ENCODE data around the gene ROBO1. TPM values are rescaled to one million over a fixed set of nuclear protein-coding genes. Genes with fewer than 3 reads are reported as not detected.

ROBO1 gene
- total RNA-seq, 1 donor from 2014 or later: 71.7 TPM

DNA sequence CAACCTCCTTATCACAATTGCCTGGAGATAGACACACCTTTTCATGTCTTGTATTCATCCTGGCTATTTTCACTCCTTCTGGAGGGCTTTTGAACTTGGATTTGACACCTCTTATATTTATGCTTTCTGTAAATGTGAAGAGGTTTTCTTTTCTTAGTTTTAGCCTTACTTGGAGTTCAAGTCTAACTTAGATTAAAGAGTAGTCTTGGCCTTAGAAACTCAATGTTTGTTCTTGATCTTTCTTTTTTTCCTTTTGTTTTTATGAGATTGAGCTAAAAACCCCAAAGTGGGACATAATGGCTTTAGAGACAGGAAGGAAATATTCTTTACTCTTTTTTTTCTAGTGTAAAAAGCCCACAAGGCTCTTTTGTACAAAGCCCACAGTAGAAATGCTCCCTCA lies 1054.9 kb downstream of the ROBO1 start:
- DNase-seq (ENCODE audit: low read depth) (no peak), FAIRE-seq (no peak)
- no peak overlapping the region for H3K4me3 Mint-ChIP-seq (ENCODE audit: unreplicated experiment)
- H3K4me3 ChIP-seq (ENCODE audit: insufficient read depth, low read depth, low read length): no peak overlapping the region
- no peak overlapping the region for H2AFZ ChIP-seq (ENCODE audit: low read depth, low read length)
- peaks cover 9% of the 10 kb centered on the region for H3K36me3 Mint-ChIP-seq (ENCODE audit: low read depth, unreplicated experiment)
- no peaks in the 10 kb centered on the region for H3K9me3 Mint-ChIP-seq (ENCODE audit: unreplicated experiment)
- H3K4me2 ChIP-seq (ENCODE audit: low read length): no peak overlapping the region
- no peak overlapping the region for H3K9ac ChIP-seq (ENCODE audit: low read length)
- H3K27ac ChIP-seq (ENCODE audit: low read depth, low read length): no peak overlapping the region
- no peaks in the 10 kb centered on the region for H4K20me1 ChIP-seq (ENCODE audit: insufficient read depth, low read length)
- no peaks in the 10 kb centered on the region for H3K36me3 ChIP-seq (ENCODE audit: insufficient read depth, low read length)
- no peaks in the 10 kb centered on the region for H3K4me1 Mint-ChIP-seq (ENCODE audit: low read depth, unreplicated experiment)
- H3K79me2 ChIP-seq (ENCODE audit: insufficient read depth, low read length): no peaks in the 10 kb centered on the region
- no peaks in the 10 kb centered on the region for H3K9me3 ChIP-seq (ENCODE audit: insufficient read depth, low read depth, low read length)
- TF ChIP-seq EZH2 (IDR thresholded peaks at IDR 0.05; ENCODE audit: insufficient read depth, low read length) (no peak), CTCF (IDR thresholded peaks at IDR 0.05; ENCODE audit: insufficient read depth, low read depth, low read length) (no peak)
- H3K27me3 Mint-ChIP-seq (ENCODE audit: low read depth, unreplicated experiment): no peaks in the 10 kb centered on the region
- H3K27me3 ChIP-seq (ENCODE audit: insufficient read depth, low read length): no peaks in the 10 kb centered on the region
- no peak overlapping the region for H3K27ac Mint-ChIP-seq (ENCODE audit: unreplicated experiment)
- no peaks in the 10 kb centered on the region for H3K4me1 ChIP-seq (ENCODE audit: insufficient read depth, low read length)

DNA sequence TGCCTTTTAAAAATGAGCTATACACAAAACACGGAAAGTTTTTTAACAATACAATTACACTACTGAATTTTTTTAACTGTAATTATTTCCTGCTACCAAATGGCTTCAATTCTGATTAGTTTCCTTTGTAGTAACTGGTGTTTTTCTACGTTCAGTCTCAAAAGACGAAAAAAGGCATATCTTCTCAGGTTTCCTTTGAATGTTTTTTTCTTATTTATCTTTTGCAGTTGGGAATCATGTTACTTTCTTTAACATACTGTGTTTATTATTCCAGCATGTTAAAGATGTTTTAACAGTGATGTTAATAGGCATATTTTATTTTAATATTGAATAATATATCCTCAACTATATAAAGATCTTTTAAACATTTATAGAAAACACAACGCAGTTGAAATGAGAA lies 1055.5 kb downstream of the ROBO1 start:
- H2AFZ ChIP-seq (ENCODE audit: low read depth, low read length): no peak overlapping the region
- H3K27ac ChIP-seq (ENCODE audit: low read depth, low read length): no peak overlapping the region
- Mint-ChIP-seq H3K4me3 (ENCODE audit: unreplicated experiment) (no peak overlapping the region), H3K4me1 (ENCODE audit: low read depth, unreplicated experiment) (no peaks in the 10 kb centered on the region), H3K9me3 (ENCODE audit: unreplicated experiment) (no peaks in the 10 kb centered on the region), H3K27ac (ENCODE audit: unreplicated experiment) (no peak overlapping the region), H3K36me3 (ENCODE audit: low read depth, unreplicated experiment) (peaks cover 9% of the 10 kb centered on the region), H3K27me3 (ENCODE audit: low read depth, unreplicated experiment) (no peaks in the 10 kb centered on the region)
- no peaks in the 10 kb centered on the region for H3K9me3 ChIP-seq (ENCODE audit: insufficient read depth, low read depth, low read length)
- H3K4me1 ChIP-seq (ENCODE audit: insufficient read depth, low read length): no peaks in the 10 kb centered on the region
- H4K20me1 ChIP-seq (ENCODE audit: insufficient read depth, low read length): no peaks in the 10 kb centered on the region
- no peak overlapping the region for H3K4me3 ChIP-seq (ENCODE audit: insufficient read depth, low read depth, low read length)
- no peaks in the 10 kb centered on the region for H3K36me3 ChIP-seq (ENCODE audit: insufficient read depth, low read length)
- H3K27me3 ChIP-seq (ENCODE audit: insufficient read depth, low read length): no peaks in the 10 kb centered on the region
- TF ChIP-seq CTCF (IDR thresholded peaks at IDR 0.05; ENCODE audit: insufficient read depth, low read depth, low read length): no peak
- no peak for TF ChIP-seq EZH2 (IDR thresholded peaks at IDR 0.05; ENCODE audit: insufficient read depth, low read length)
- H3K79me2 ChIP-seq (ENCODE audit: insufficient read depth, low read length): no peaks in the 10 kb centered on the region
- no peak overlapping the region for H3K4me2 ChIP-seq (ENCODE audit: low read length)
- no peak for FAIRE-seq
- no peak for DNase-seq (ENCODE audit: low read depth)
- H3K9ac ChIP-seq (ENCODE audit: low read length): no peak overlapping the region

DNA sequence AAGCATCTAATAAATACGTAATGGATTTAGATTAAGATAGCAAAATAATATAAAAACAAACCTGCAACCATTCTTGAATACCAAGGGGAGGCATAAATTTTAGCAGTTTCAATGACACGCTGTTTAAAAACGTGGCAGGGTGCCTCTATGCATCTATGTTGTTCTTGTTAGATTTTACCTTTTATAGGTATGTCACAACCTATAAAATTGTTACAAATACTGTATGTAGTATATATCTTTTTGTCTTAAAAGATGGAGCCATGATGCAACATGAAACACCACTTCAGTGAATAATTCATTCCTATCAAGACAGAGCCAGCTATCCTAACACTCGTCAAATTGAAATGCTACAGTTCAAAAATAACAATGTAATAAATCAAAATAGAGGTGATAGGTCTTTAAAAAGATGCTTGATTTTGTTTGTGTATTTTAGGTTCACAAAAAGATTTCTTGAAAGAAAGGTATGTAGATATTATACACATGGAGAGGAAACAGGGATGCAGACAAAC lies 1059.2 kb downstream of the ROBO1 start:
- Histone ChIP-seq H3K27ac (ENCODE audit: low read depth, low read length) (no peak overlapping the region), H3K4me1 (ENCODE audit: insufficient read depth, low read length) (no peaks in the 10 kb centered on the region), H3K4me3 (ENCODE audit: insufficient read depth, low read depth, low read length) (no peak overlapping the region), H3K36me3 (ENCODE audit: insufficient read depth, low read length) (no peaks in the 10 kb centered on the region), H3K27me3 (ENCODE audit: insufficient read depth, low read length) (no peaks in the 10 kb centered on the region), H3K9ac (ENCODE audit: low read length) (no peak overlapping the region), H3K9me3 (ENCODE audit: insufficient read depth, low read depth, low read length) (no peaks in the 10 kb centered on the region), H4K20me1 (ENCODE audit: insufficient read depth, low read length) (no peaks in the 10 kb centered on the region), H2AFZ (ENCODE audit: low read depth, low read length) (no peak overlapping the region), H3K79me2 (ENCODE audit: insufficient read depth, low read length) (no peaks in the 10 kb centered on the region), H3K4me2 (ENCODE audit: low read length) (no peak overlapping the region)
- no peaks in the 10 kb centered on the region for H3K27me3 Mint-ChIP-seq (ENCODE audit: low read depth, unreplicated experiment)
- no peak overlapping the region for H3K4me3 Mint-ChIP-seq (ENCODE audit: unreplicated experiment)
- H3K4me1 Mint-ChIP-seq (ENCODE audit: low read depth, unreplicated experiment): peaks cover 3% of the 10 kb centered on the region
- peaks cover 4% of the 10 kb centered on the region for H3K36me3 Mint-ChIP-seq (ENCODE audit: low read depth, unreplicated experiment)
- no peak for TF ChIP-seq CTCF (IDR thresholded peaks at IDR 0.05; ENCODE audit: insufficient read depth, low read depth, low read length)
- TF ChIP-seq EZH2 (IDR thresholded peaks at IDR 0.05; ENCODE audit: insufficient read depth, low read length): no peak
- no peak overlapping the region for H3K27ac Mint-ChIP-seq (ENCODE audit: unreplicated experiment)
- no peak for DNase-seq (ENCODE audit: low read depth)
- no peak for FAIRE-seq
- H3K9me3 Mint-ChIP-seq (ENCODE audit: unreplicated experiment): no peaks in the 10 kb centered on the region
